ENCODE data around the gene LRRIQ1. TPM values are rescaled to one million over a fixed set of nuclear protein-coding genes. Genes with fewer than 3 reads are reported as not detected.

The LRRIQ1 gene
- total and polyA plus RNA-seq, 2 of the 4 experiments (the other 2 are of a cell fraction): under 0.01 to 0.05 TPM

DNA sequence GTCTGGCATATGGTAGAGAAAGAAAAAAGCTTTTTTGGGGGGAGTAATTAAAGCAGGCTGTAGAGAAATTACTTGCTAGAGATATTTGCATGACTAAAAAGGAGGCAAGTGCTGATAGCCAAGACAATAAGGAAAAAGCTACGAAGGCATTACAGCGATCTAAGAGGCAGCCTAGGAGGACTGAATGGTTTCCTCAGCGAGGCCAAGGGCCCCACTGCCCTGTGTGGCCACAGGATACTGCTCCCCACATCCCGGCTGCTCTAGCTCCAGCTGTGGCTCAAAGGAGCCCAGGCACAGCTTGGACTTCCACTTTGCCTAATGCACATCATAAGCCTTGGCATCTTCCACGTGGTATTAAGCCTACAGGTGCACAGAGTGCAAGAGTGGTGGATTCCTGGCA, 53.6 kb downstream of the LRRIQ1 start:
- Histone ChIP-seq H3K4me1 (ENCODE audit: control insufficient read depth, insufficient read depth, low read length) (no peaks in the 10 kb centered on the region), H2BK120ac (ENCODE audit: low read depth, low read length) (no peak overlapping the region), H2AK5ac (ENCODE audit: low read depth, low read length) (no peak overlapping the region), H3K27ac (ENCODE audit: insufficient read depth, low read length) (no peak overlapping the region), H3K4me2 (ENCODE audit: low read depth, low read length) (no peak overlapping the region), H3K56ac (ENCODE audit: extremely low read depth, insufficient read depth, low read length) (no peak overlapping the region), H3K4me3 (ENCODE audit: insufficient read depth, low read depth, low read length) (no peak overlapping the region), H3K9me3 (ENCODE audit: control insufficient read depth, insufficient read depth, low read length) (no peaks in the 10 kb centered on the region), H2AFZ (replicated peaks; ENCODE audit: low read length, poor library complexity) (no peak overlapping the region), H3K4ac (ENCODE audit: low read depth, low read length) (no peak overlapping the region), H2AK9ac (replicated peaks; ENCODE audit: low read depth, low read length, poor library complexity) (no peak overlapping the region), H3K9me1 (ENCODE audit: insufficient read depth, low read length) (no peaks in the 10 kb centered on the region), H3K14ac (replicated peaks; ENCODE audit: low read depth, low read length) (no peak overlapping the region), H2BK5ac (ENCODE audit: low read depth, low read length, poor library complexity, severe bottlenecking) (no peak overlapping the region), H3K18ac (ENCODE audit: low read depth, low read length) (no peak overlapping the region), H4K5ac (ENCODE audit: low read depth, low read length) (no peak overlapping the region), H3K23ac (ENCODE audit: low read depth, low read length) (no peak overlapping the region), H2BK15ac (ENCODE audit: low read depth, low read length) (no peak overlapping the region), H3K27me3 (ENCODE audit: control insufficient read depth, insufficient read depth, low read length) (no peaks in the 10 kb centered on the region), H3K9ac (ENCODE audit: low read depth, low read length) (no peak overlapping the region), H4K8ac (ENCODE audit: low read depth in 2 of 2, low read length in 2 of 2) (no peak overlapping the region), H4K91ac (ENCODE audit: insufficient read depth, low read depth, low read length) (no peak overlapping the region), H3K36me3 (ENCODE audit: control insufficient read depth, insufficient read depth, low read length) (no peaks in the 10 kb centered on the region), H4K20me1 (ENCODE audit: insufficient read depth, low read length) (no peaks in the 10 kb centered on the region), H3K79me1 (ENCODE audit: low read depth in 1 of 2, low read length in 2 of 2) (no peaks in the 10 kb centered on the region), H2BK20ac (ENCODE audit: low read depth, low read length) (no peak overlapping the region)
- in situ Hi-C loops (cut with MboI; ENCODE audit: low sequenced_read_pairs) (no loop called here), dilution Hi-C loops (cut with HindIII; ENCODE audit: low sequenced_read_pairs, unreplicated experiment) (no loop called here), intact Hi-C loops (cut with micrococcal nuclease) (no loop called here)
- ATAC-seq (ENCODE audit: low read depth) (no peak), DNase-seq (no peak)
- ChIA-PET POLR2A (ENCODE audit: unreplicated experiment) (no interaction called here), CTCF (no interaction called here)
- no TSS peak for BruUV-seq (replicated peaks)
- WGBS, 2 experiments (ENCODE audit: extremely low coverage in 2 of 2, insufficient read length in 1 of 2): 20% methylated on average over 1 of the region's 5 CpGs; no CpG with 5 or more reads in 1 of the 2 experiments
- TF ChIP-seq MXI1 (IDR thresholded peaks at IDR 0.05; ENCODE audit: borderline replicate concordance, low read depth, low read length) (no peak), CTCF (conservative IDR thresholded peaks at IDR 0.05; ENCODE audit: low read depth, low read length) (no peak)
- TF ChIP-seq, protein P1, sequence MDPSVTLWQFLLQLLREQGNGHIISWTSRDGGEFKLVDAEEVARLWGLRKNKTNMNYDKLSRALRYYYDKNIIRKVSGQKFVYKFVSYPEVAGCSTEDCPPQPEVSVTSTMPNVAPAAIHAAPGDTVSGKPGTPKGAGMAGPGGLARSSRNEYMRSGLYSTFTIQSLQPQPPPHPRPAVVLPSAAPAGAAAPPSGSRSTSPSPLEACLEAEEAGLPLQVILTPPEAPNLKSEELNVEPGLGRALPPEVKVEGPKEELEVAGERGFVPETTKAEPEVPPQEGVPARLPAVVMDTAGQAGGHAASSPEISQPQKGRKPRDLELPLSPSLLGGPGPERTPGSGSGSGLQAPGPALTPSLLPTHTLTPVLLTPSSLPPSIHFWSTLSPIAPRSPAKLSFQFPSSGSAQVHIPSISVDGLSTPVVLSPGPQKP (IDR thresholded peaks at IDR 0.05; ENCODE audit: borderline replicate concordance, low read depth, low read length): no peak
